Body of pancreas (tissue), 4 donors: ENCODE data around the gene KRTAP5-8. TPM values are rescaled to one million over a fixed set of nuclear protein-coding genes. Genes with fewer than 3 reads are reported as not detected.

Source experiments
- ATAC-seq: fragments of 150-250 bp; one replicate; pipeline ENCODE4 v1.9.1; 2016
- DNase-seq, 4 donors: peaks; one replicate each; pipeline ENCODE4 v3.0.0-alpha.2; 2019
- H3K27ac ChIP-seq, 4 donors: fragments of 200-600 bp; sonication (generic); 1 replicate in 3 of 4; 2 replicates in 1 of 4; pipeline versions ENCODE4 v1.5.1 to v1.6.1; 2016 to 2019; ENCODE audit warnings: mild to moderate bottlenecking in 1 of 4, mixed read lengths in 1 of 4, moderate library complexity in 1 of 4
- H3K27me3 ChIP-seq, 2 donors: fragments of 200-600 bp; sonication (generic); one replicate each; pipeline ENCODE4 v1.6.0; 2016; ENCODE audit warnings: mild to moderate bottlenecking in 1 of 2
- H3K36me3 ChIP-seq, 2 donors: fragments of 200-600 bp; sonication (generic); replicated peaks in 1 of 2; 2 replicates each; pipeline ENCODE4 v1.5.1; 2016; ENCODE audit warnings: low read depth in 2 of 2; ENCODE audit not compliant: insufficient read depth in 1 of 2
- H3K4me1 ChIP-seq: fragments of 200-600 bp; sonication (generic); one replicate; pipeline ENCODE4 v1.6.0; 2016
- H3K4me3 ChIP-seq, 2 donors: fragments of 200-600 bp; sonication (generic); 1 replicate in 1 of 2; 2 replicates in 1 of 2; pipeline ENCODE4 v1.5.1; 2016 to 2019
- H3K9me3 ChIP-seq, 3 donors: fragments of 200-600 bp; sonication (generic); 1 replicate in 2 of 3; 2 replicates in 1 of 3; pipeline ENCODE4 v1.5.1; 2016
- POLR2A ChIP-seq, 3 donors: fragments of 450-650 bp; IDR thresholded peaks; one replicate each; pipeline ENCODE4 v1.6.1; 2016; ENCODE audit warnings: antibody characterized with exemption in 3 of 3, mild to moderate bottlenecking in 2 of 3
- WGBS, 2 donors: methylation state at CpG; one replicate each; pipeline ENCODE4 v1.1.5; 2017; 5-methylcytosine and 5-hydroxymethylcytosine counted together
- intact Hi-C: fragments of 100-400 bp; cut with DNase I; formaldehyde crosslinking; loops from one replicate; pipeline ENCODE4 v1.15.1; 2023
- total RNA-seq, 2 donors: library from RNA; depleted of rRNA; stranded (reverse); fragments of >200 nt; gene quantifications; one replicate each; pipeline ENCODE4 v1.1.0, GENCODE V29; 2016
- TF ChIP-seq, protein P1 (sequence below), 7 experiments: fragments of 450-650 bp in 4 of 7; fragments of 200-600 bp in 3 of 7; sonication (generic) in 3 of 7; IDR thresholded peaks; one replicate each; pipeline ENCODE4 v1.5.1; 2016 to 2019; ENCODE audit warnings: antibody characterized with exemption in 7 of 7

Gene KRTAP5-8
- total RNA-seq, 2 donors from 2014 or later: not detected

DNA sequence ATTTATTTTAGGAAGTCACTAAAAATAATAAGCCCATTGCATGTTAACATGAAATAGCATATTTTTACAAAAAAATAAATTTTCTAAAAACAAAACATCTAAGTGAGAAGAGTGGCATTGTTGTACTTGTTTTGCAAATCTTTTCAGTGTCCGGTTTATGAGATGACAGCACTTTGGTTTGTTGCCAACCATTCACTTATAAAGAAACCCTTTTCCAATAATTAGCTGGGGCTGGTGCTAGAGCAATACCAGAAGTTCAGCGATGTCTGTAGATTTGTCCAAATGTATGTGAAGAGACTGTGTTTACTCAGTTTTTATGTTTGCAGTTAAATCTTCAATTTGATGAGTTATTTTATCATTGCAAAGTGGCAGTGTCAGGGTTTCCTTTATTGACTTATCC is 32.8 kb upstream of the KRTAP5-8 start:
- TF ChIP-seq POLR2A (IDR thresholded peaks at IDR 0.05): no peak
- TF ChIP-seq, protein P1, sequence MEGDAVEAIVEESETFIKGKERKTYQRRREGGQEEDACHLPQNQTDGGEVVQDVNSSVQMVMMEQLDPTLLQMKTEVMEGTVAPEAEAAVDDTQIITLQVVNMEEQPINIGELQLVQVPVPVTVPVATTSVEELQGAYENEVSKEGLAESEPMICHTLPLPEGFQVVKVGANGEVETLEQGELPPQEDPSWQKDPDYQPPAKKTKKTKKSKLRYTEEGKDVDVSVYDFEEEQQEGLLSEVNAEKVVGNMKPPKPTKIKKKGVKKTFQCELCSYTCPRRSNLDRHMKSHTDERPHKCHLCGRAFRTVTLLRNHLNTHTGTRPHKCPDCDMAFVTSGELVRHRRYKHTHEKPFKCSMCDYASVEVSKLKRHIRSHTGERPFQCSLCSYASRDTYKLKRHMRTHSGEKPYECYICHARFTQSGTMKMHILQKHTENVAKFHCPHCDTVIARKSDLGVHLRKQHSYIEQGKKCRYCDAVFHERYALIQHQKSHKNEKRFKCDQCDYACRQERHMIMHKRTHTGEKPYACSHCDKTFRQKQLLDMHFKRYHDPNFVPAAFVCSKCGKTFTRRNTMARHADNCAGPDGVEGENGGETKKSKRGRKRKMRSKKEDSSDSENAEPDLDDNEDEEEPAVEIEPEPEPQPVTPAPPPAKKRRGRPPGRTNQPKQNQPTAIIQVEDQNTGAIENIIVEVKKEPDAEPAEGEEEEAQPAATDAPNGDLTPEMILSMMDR (IDR thresholded peaks at IDR 0.05): no peak
- 36 to 45% methylated on average over 2 of the region's 2 CpGs for WGBS, 2 donors
- DNase-seq: no peak

DNA sequence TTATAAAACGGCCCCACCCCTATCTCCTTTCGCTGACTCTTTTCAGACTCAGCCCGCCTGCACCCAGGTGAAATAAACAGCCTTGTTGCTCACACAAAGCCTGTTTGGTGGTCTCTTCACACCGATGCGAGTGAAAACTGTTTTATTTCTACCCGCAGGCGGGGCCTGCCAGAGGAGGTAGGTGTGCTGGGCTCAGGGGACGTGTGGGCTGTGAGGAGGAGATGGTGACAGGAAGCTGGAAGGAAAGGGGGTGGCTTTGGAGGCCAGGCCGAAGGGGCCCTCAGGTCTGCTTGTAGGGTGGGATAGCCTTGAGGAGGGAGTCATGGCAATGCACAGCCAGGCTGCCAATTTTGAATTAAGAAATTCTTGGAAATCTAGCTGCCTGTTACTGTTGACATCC is 32.0 kb upstream of the KRTAP5-8 start:
- H3K27me3 ChIP-seq: no peaks in the 10 kb centered on the region
- H3K36me3 ChIP-seq: no peaks in the 10 kb centered on the region
- TF ChIP-seq POLR2A (IDR thresholded peaks at IDR 0.05): no peak
- TF ChIP-seq, protein P1 (IDR thresholded peaks at IDR 0.05): no peak
- no peaks in the 10 kb centered on the region for H3K9me3 ChIP-seq
- 92% methylated on average over 9 of the region's 9 CpGs for WGBS, 2 donors
- DNase-seq (no peak), ATAC-seq (no peak)
- no peaks in the 10 kb centered on the region for H3K4me1 ChIP-seq
- H3K27ac ChIP-seq: no peak overlapping the region
- H3K4me3 ChIP-seq: no peak overlapping the region
- intact Hi-C loops: no loop called here

More for the DNA sequence above, 32.8 kb upstream of the KRTAP5-8 start:
- Histone ChIP-seq H3K27ac (no peak overlapping the region), H3K9me3 (no peaks in the 10 kb centered on the region), H3K4me1 (no peaks in the 10 kb centered on the region), H3K36me3 (peaks cover 0 to 2% of the 10 kb centered on the region in 2 donors), H3K27me3 (no peaks in the 10 kb centered on the region), H3K4me3 (no peak overlapping the region)
- intact Hi-C loops: no loop called here
- no peak for ATAC-seq

DNA sequence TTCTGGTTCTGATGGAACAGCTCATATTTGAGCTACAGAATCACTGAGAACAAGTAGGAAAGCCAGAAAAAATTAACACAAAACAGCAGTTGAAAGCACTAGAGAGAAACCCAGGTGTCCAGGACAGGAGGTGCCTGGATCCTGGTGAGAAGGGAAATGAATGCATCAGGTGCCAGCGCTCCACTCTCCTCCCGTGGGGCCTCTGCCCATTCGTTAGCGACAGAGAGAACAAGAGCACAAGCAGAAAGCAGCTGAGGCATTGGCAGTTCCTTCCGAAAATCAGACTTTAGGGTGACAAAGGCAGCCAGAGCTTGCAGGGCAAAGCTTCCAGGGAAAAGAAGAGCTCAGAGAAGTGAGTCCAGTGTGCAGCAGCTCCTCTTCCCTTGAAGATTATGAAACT is 30.7 kb upstream of the KRTAP5-8 start:
- Histone ChIP-seq H3K36me3 (no peaks in the 10 kb centered on the region), H3K27me3 (no peaks in the 10 kb centered on the region), H3K27ac (no peak overlapping the region), H3K4me3 (no peak overlapping the region), H3K4me1 (no peaks in the 10 kb centered on the region), H3K9me3 (no peaks in the 10 kb centered on the region)
- intact Hi-C loops: no loop called here
- 91 to 92% methylated on average over 5 of the region's 5 CpGs for WGBS, 2 donors
- no peak for DNase-seq
- no peak for TF ChIP-seq POLR2A (IDR thresholded peaks at IDR 0.05)
- TF ChIP-seq, protein P1 (IDR thresholded peaks at IDR 0.05): no peak
- no peak for ATAC-seq

DNA sequence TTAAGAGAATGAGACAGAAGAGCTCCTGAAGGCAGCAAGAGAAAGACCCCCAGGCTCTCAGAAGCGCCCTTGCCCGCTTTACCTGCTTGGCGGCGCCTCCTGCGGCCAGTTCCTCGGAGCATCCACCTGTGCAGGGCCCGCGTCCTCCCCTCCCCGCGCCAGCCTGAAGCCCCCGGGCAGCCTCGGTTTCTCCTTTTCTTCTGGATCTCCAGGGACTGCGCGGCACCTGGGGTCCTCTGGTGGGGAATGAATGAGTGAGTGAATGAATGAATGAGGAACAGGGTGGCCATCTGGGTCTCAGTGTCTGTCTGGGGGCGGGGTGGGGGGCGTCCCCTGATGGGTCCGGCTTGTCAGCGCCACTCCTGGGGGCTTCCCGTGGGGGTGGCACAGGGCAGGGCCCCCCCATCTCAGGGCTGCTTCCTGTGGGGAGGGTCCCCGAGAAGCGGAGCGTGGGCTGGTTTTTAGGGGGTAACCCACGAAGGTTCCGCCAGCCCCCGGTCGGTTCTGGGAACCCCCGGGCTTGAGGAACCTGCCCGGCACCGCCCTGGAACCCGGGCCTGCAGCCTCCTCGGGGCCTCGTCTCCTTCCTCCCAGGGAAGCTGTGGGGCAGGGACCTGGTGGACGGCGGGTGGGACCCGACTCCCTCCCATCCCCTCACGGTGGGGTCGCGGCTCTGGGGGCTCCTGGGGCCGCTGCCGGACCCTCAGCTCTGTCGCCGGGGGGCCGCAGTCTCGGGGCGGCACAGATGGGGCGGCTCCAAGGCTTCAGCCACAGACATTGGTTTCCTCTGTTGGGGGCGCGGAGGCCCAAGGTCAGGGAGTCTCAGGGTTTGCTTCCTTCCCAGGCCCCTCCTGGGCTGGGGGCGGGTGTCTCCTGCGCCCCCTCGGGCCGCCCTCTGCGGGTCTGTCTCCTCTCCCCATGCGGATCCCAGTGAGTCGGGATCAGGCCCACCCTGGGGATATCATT is 19.0 kb upstream of the KRTAP5-8 start:
- Histone ChIP-seq H3K9me3 (no peaks in the 10 kb centered on the region), H3K36me3 (no peaks in the 10 kb centered on the region), H3K4me3 (no peak overlapping the region), H3K27me3 (no peaks in the 10 kb centered on the region), H3K4me1 (no peaks in the 10 kb centered on the region), H3K27ac (no peak overlapping the region)
- no peak for DNase-seq
- intact Hi-C loops: no loop called here
- TF ChIP-seq, protein P1 (IDR thresholded peaks at IDR 0.05): no peak
- no peak for TF ChIP-seq POLR2A (IDR thresholded peaks at IDR 0.05)
- 88 to 91% methylated on average over 18 to 42 of the region's 55 CpGs for WGBS, 2 donors
- no peak for ATAC-seq
